Ovary (tissue), 9 donors: ENCODE results near the gene RAI14. TPM values are rescaled to one million over a fixed set of nuclear protein-coding genes. Genes with fewer than 3 reads are reported as not detected.

Source experiments
- DNase-seq, 5 donors: peaks; one replicate each; pipeline ENCODE4 v3.0.0-alpha.2; 2019 to 2020
- H3K27ac ChIP-seq, 2 donors: fragments of 200-600 bp; one replicate each; pipeline versions ENCODE4 v1.5.1 to v1.8.0; 2019 to 2022
- H3K27me3 ChIP-seq: fragments of 200-600 bp; one replicate; pipeline ENCODE4 v1.8.0; 2022
- H3K36me3 ChIP-seq: fragments of 200-600 bp; sonication (generic); one replicate; pipeline ENCODE4 v1.5.1; 2019
- H3K4me1 ChIP-seq: one replicate; pipeline ENCODE4 v1.8.1; 2013; ENCODE audit warnings: mild to moderate bottlenecking, moderate library complexity; ENCODE audit not compliant: insufficient read depth
- H3K4me3 ChIP-seq: fragments of 200-600 bp; sonication (generic); one replicate; pipeline ENCODE4 v1.5.1; 2017
- H3K9me3 ChIP-seq, 2 donors: fragments of 200-600 bp in 1 of 2; sonication (generic) in 1 of 2; one replicate each; pipeline versions ENCODE4 v1.5.1 to v1.8.1; 2013 to 2019; ENCODE audit warnings: mild to moderate bottlenecking in 1 of 2, moderate library complexity in 1 of 2
- CTCF ChIP-seq, 3 donors: fragments of 450-650 bp in 2 of 3; fragments of 200-600 bp in 1 of 3; IDR thresholded peaks; one replicate each; pipeline versions ENCODE4 v1.5.1 to v1.8.0; 2016 to 2022; ENCODE audit warnings: antibody characterized with exemption in 3 of 3, mild to moderate bottlenecking in 1 of 3
- EP300 ChIP-seq: sonication (generic); formaldehyde crosslinking; IDR thresholded peaks from one replicate; pipeline ENCODE4 v1.6.1; 2017; ENCODE audit warnings: antibody characterized with exemption
- POLR2A ChIP-seq: fragments of 450-650 bp; IDR thresholded peaks from one replicate; pipeline ENCODE4 v1.6.1; 2017; ENCODE audit warnings: antibody characterized with exemption, mild to moderate bottlenecking, moderate library complexity
- WGBS, 3 donors: extraction: QIAGEN DNeasy Blood & Tissue Kit in 1 of 3; methylation state at CpG; one replicate each; pipeline versions ENCODE4 v1.1.5 to v1.1.7; 2013 to 2017; 5-methylcytosine and 5-hydroxymethylcytosine counted together
- intact Hi-C, 4 donors: fragments of 100-400 bp; cut with DNase I; formaldehyde crosslinking; loops; one replicate each; pipeline versions ENCODE4 v1.11.0 to v1.15.1; 2022 to 2023
- polyA plus RNA-seq, 2 donors: library from polyadenylated mRNA; stranded (reverse); fragments of 200-250 nt in 1 of 2; fragments of 350-450 nt in 1 of 2; fragmentation: Illumina TruSeq in 1 of 2; extraction: RNeasy Lipid Tissue Mini Kit (QIAGEN cat#74804) in 1 of 2; gene quantifications; one replicate each; pipeline ENCODE4 v1.2.3, GENCODE V29; 2013 to 2014
- total RNA-seq, 7 donors: library from RNA; depleted of rRNA in 2 of 7; stranded (reverse); fragments of >200 nt in 2 of 7; fragmentation: NEBNext Ultra II Directional in 3 of 7; extraction: Animal tissue kit (Norgen Biotek cat#: 25700) in 3 of 7; gene quantifications; one replicate each; pipeline versions ENCODE4 v1.1.0 to v1.2.4, GENCODE V29; 2016 to 2023
- donor health status: DM: no; HTN: no; CAD: no; lungs with moderate emphysema.
- donor health status: DM: no; HTN: no; CAD: no.
- donor health status: Bipolar disorder and iron deficiency.
- donor health status: DM: yes; HTN: yes; CAD: no.
- donor health status: DM: no; HTN: no; CAD: no.
- donor health status: DM: yes; HTN: yes; CAD: no.

The RAI14 gene
- total and polyA plus RNA-seq, 9 donors = 8.2 to 36.1 (median 25.9) TPM

- no peak overlapping the region for H3K27ac ChIP-seq
- 93 to 100% (median 100%) methylated on average over 1 of the region's 1 CpG for WGBS, 3 donors
- intact Hi-C loops = no loop called here
These were observed 82.3 kb downstream of the RAI14 start for GRCh38 chr5:34738381-34738780.

GRCh38 chr5:34740389-34740806, 84.3 kb downstream of the RAI14 start:
- peak in 3 of 5 donors; percentile 28 to 59 (median 54) for DNase-seq
- intact Hi-C loops = no loop called here
- H3K4me1 ChIP-seq = peaks cover 9% of the 10 kb centered on the region
- H3K36me3 ChIP-seq = no peaks in the 10 kb centered on the region
- WGBS, 3 donors = 6 to 12% (median 8%) methylated on average over 3 of the region's 3 CpGs
- H3K27ac ChIP-seq = no peak overlapping the region
- H3K9me3 ChIP-seq = no peaks in the 10 kb centered on the region
- TF ChIP-seq POLR2A (no peak), CTCF (IDR thresholded peaks at IDR 0.05) (no peak), EP300 (no peak)
- no peaks in the 10 kb centered on the region for H3K27me3 ChIP-seq
- H3K4me3 ChIP-seq = no peak overlapping the region

More at GRCh38 chr5:34738381-34738780, 82.3 kb downstream of the RAI14 start:
- no peak for TF ChIP-seq EP300
- no peak for TF ChIP-seq CTCF (IDR thresholded peaks at IDR 0.05)
- no peak for TF ChIP-seq POLR2A
- H3K4me3 ChIP-seq = no peak overlapping the region
- no peak for DNase-seq
- H3K4me1 ChIP-seq = peaks cover 7% of the 10 kb centered on the region
- no peaks in the 10 kb centered on the region for H3K9me3 ChIP-seq
- no peaks in the 10 kb centered on the region for H3K27me3 ChIP-seq
- no peaks in the 10 kb centered on the region for H3K36me3 ChIP-seq

GRCh38 chr5:34742061-34742460, 85.9 kb downstream of the RAI14 start:
- Histone ChIP-seq H3K27ac (no peak overlapping the region), H3K4me1 (peaks cover 9% of the 10 kb centered on the region), H3K27me3 (no peaks in the 10 kb centered on the region), H3K4me3 (no peak overlapping the region), H3K36me3 (no peaks in the 10 kb centered on the region), H3K9me3 (no peaks in the 10 kb centered on the region)
- intact Hi-C loops = no loop called here
- TF ChIP-seq CTCF (IDR thresholded peaks at IDR 0.05) = no peak
- no peak for TF ChIP-seq EP300
- no peak for TF ChIP-seq POLR2A
- no peak for DNase-seq
- 90 to 96% (median 93%) methylated on average over 11 of the region's 11 CpGs for WGBS, 3 donors

GRCh38 chr5:34743878-34744277, 87.8 kb downstream of the RAI14 start:
- DNase-seq = no peak
- H3K27me3 ChIP-seq = no peaks in the 10 kb centered on the region

More at GRCh38 chr5:34743878-34744277, 87.8 kb downstream of the RAI14 start:
- Histone ChIP-seq H3K4me1 (peaks cover 8% of the 10 kb centered on the region), H3K36me3 (no peaks in the 10 kb centered on the region), H3K9me3 (no peaks in the 10 kb centered on the region), H3K27ac (no peak overlapping the region), H3K4me3 (no peak overlapping the region)
- 15 to 35% (median 24%) methylated on average over 3 of the region's 3 CpGs for WGBS, 3 donors
- intact Hi-C loops = no loop called here
- TF ChIP-seq CTCF (IDR thresholded peaks at IDR 0.05) = no peak
- no peak for TF ChIP-seq POLR2A
- TF ChIP-seq EP300 = no peak
